Measurements from ENCODE around the gene TTLL11.

TTLL11 gene

GRCh38 chr9:121822093-121823085 lies 270.7 kb downstream of the TTLL11 start:
- DNase-seq, result no peak

- DNase-seq, result no peak
These were observed 271.8 kb downstream of the TTLL11 start for GRCh38 chr9:121821326-121821725.

GRCh38 chr9:121820286-121821005 lies 272.7 kb downstream of the TTLL11 start:
- no peak for DNase-seq

GRCh38 chr9:121819428-121820231 lies 273.5 kb downstream of the TTLL11 start:
- no peak for DNase-seq

- no peak for DNase-seq
These were observed 274.2 kb downstream of the TTLL11 start for GRCh38 chr9:121818841-121819427.

GRCh38 chr9:121818016-121818661 lies 275.0 kb downstream of the TTLL11 start:
- DNase-seq, result no peak

GRCh38 chr9:121817476-121817875 lies 275.6 kb downstream of the TTLL11 start:
- no peak for DNase-seq

- DNase-seq, result no peak
These were observed 276.2 kb downstream of the TTLL11 start for GRCh38 chr9:121816845-121817450.

- DNase-seq, result no peak
These were observed 276.7 kb downstream of the TTLL11 start for GRCh38 chr9:121816449-121816817.

GRCh38 chr9:121815546-121816448 lies 277.3 kb downstream of the TTLL11 start:
- DNase-seq, result no peak

GRCh38 chr9:121815084-121815483 lies 278.0 kb downstream of the TTLL11 start:
- no peak for DNase-seq

- DNase-seq, result no peak
These were observed 278.5 kb downstream of the TTLL11 start for GRCh38 chr9:121814594-121814993.

GRCh38 chr9:121813519-121814210 lies 279.4 kb downstream of the TTLL11 start:
- no peak for DNase-seq

GRCh38 chr9:121812159-121812735 lies 280.9 kb downstream of the TTLL11 start:
- DNase-seq, result no peak

GRCh38 chr9:121811751-121812150 lies 281.4 kb downstream of the TTLL11 start:
- no peak for DNase-seq

GRCh38 chr9:121811140-121811539 lies 282.0 kb downstream of the TTLL11 start:
- no peak for DNase-seq

- no peak for DNase-seq
These were observed 282.6 kb downstream of the TTLL11 start for GRCh38 chr9:121810489-121810888.

GRCh38 chr9:121809356-121810050 lies 283.6 kb downstream of the TTLL11 start:
- no peak for DNase-seq

GRCh38 chr9:121808781-121809180 lies 284.3 kb downstream of the TTLL11 start:
- DNase-seq, result no peak

All from CD4-positive, alpha-beta T cell treated with Interferon alpha-2 for 1 hour (primary cell).